DOHH2 (cell line): ENCODE results near the gene SPON1.

Source experiments
- EZH2phosphoT487 ChIP-seq: fragments of 200-600 bp; sonication (generic); IDR thresholded peaks from 2 replicates; pipeline ENCODE4 v1.6.1; 2017; ENCODE audit warnings: borderline replicate concordance, mild to moderate bottlenecking, antibody characterized with exemption, low read length, moderate library complexity, mixed read lengths
- TF ChIP-seq, protein P1 (sequence below): fragments of 200-600 bp; sonication (generic); IDR thresholded peaks from one replicate; pipeline ENCODE4 v1.5.1; 2014; ENCODE audit warnings: antibody characterized with exemption, mild to moderate bottlenecking, low read depth, low read length; ENCODE audit not compliant: poor library complexity, severe bottlenecking

- TF ChIP-seq, protein P1, sequence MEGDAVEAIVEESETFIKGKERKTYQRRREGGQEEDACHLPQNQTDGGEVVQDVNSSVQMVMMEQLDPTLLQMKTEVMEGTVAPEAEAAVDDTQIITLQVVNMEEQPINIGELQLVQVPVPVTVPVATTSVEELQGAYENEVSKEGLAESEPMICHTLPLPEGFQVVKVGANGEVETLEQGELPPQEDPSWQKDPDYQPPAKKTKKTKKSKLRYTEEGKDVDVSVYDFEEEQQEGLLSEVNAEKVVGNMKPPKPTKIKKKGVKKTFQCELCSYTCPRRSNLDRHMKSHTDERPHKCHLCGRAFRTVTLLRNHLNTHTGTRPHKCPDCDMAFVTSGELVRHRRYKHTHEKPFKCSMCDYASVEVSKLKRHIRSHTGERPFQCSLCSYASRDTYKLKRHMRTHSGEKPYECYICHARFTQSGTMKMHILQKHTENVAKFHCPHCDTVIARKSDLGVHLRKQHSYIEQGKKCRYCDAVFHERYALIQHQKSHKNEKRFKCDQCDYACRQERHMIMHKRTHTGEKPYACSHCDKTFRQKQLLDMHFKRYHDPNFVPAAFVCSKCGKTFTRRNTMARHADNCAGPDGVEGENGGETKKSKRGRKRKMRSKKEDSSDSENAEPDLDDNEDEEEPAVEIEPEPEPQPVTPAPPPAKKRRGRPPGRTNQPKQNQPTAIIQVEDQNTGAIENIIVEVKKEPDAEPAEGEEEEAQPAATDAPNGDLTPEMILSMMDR: no peak
- TF ChIP-seq EZH2phosphoT487: no peak
Observed at GRCh38 chr11:14012846-14013245, 50.3 kb downstream of the SPON1 start.
